Esophagus squamous epithelium (tissue), 4 donors: ENCODE measurements around the gene TREX2.
"Not testable (repeated sequence)": the region's sequence is repeated elsewhere in the genome, so short reads cannot be mapped to it uniquely, and the experiment has no call there.

Experiments used
- CTCF ChIP-seq, 6 experiments: fragments of 450-650 bp in 4 of 6; fragments of 200-600 bp in 2 of 6; sonication (generic) in 2 of 6; IDR thresholded peaks; one replicate each; pipeline ENCODE4 v1.5.1; 2016 to 2019; ENCODE audit warnings: antibody characterized with exemption in 6 of 6, mild to moderate bottlenecking in 4 of 6, moderate library complexity in 4 of 6
- POLR2A ChIP-seq, 4 donors: fragments of 450-650 bp; IDR thresholded peaks; one replicate each; pipeline ENCODE4 v1.6.1; 2017; ENCODE audit warnings: antibody characterized with exemption in 4 of 4, mild to moderate bottlenecking in 4 of 4, moderate library complexity in 3 of 4

- not testable (repeated sequence) for TF ChIP-seq POLR2A, CTCF (IDR thresholded peaks at IDR 0.05)
Observed at GRCh38 chrX:153404333-153404732, 41.5 kb downstream of the TREX2 start.
